IgD-negative memory B cell (primary cell): Measurements from ENCODE around the gene GNAI3. TPM values are rescaled to one million over a fixed set of nuclear protein-coding genes. Genes with fewer than 3 reads are reported as not detected.

Experiments
- H3K27ac Mint-ChIP-seq, 3 donors: one replicate each; pipeline ENCODE4 v1.8.0; 2020 to 2022; ENCODE audit warnings: mild to moderate bottlenecking in 3 of 3, mixed read lengths in 3 of 3, moderate library complexity in 1 of 3
- H3K27me3 Mint-ChIP-seq: one replicate; pipeline ENCODE4 v1.8.0; 2021; ENCODE audit warnings: mixed read lengths
- H3K36me3 Mint-ChIP-seq: one replicate; pipeline ENCODE4 v1.8.0; 2020; ENCODE audit warnings: mild to moderate bottlenecking, mixed read lengths
- H3K4me1 Mint-ChIP-seq, 3 donors: one replicate each; pipeline ENCODE4 v1.8.0; 2020 to 2022; ENCODE audit warnings: mixed read lengths in 3 of 3, mild to moderate bottlenecking in 1 of 3
- H3K4me3 Mint-ChIP-seq, 4 donors: one replicate each; pipeline ENCODE4 v1.8.0; 2020 to 2022; ENCODE audit warnings: mild to moderate bottlenecking in 4 of 4, mixed read lengths in 4 of 4, moderate library complexity in 3 of 4
- H3K9me3 Mint-ChIP-seq, 3 donors: one replicate each; pipeline ENCODE4 v1.8.0; 2020 to 2021; ENCODE audit warnings: mixed read lengths in 3 of 3, mild to moderate bottlenecking in 1 of 3
- polyA plus RNA-seq: library from polyadenylated mRNA; unstranded; fragments of 300-500 nt; fragmentation: Illumina TruSeq; gene quantifications from one replicate; pipeline ENCODE4 v1.2.3, GENCODE V29; 2021

Gene GNAI3
- polyA plus RNA-seq, 1 donor from 2014 or later = 8.1 TPM

- H3K4me1 Mint-ChIP-seq = peaks cover 0 to 2% (median 0%) of the 10 kb centered on the region in 3 donors
- peaks cover 8% of the 10 kb centered on the region for H3K36me3 Mint-ChIP-seq
- no peaks in the 10 kb centered on the region for H3K27me3 Mint-ChIP-seq
- no peak overlapping the region for H3K4me3 Mint-ChIP-seq
- H3K9me3 Mint-ChIP-seq = no peaks in the 10 kb centered on the region
- peak overlapping the region in 1 of 3 donors; percentile 13 for H3K27ac Mint-ChIP-seq
Observed at GRCh38 chr1:109584766-109585165, 36.4 kb downstream of the GNAI3 start.

GRCh38 chr1:109586055-109586454 is 37.6 kb downstream of the GNAI3 start:
- H3K4me3 Mint-ChIP-seq = no peak overlapping the region
- peak overlapping the region in 1 of 3 donors; percentile 86 for H3K27ac Mint-ChIP-seq
- peaks cover 0 to 2% (median 0%) of the 10 kb centered on the region in 3 donors for H3K4me1 Mint-ChIP-seq
- H3K9me3 Mint-ChIP-seq = no peaks in the 10 kb centered on the region
- peaks cover 9% of the 10 kb centered on the region for H3K36me3 Mint-ChIP-seq
- no peaks in the 10 kb centered on the region for H3K27me3 Mint-ChIP-seq

GRCh38 chr1:109589177-109589576 is 40.8 kb downstream of the GNAI3 start:
- Mint-ChIP-seq H3K4me3 (no peak overlapping the region), H3K36me3 (peaks cover 14% of the 10 kb centered on the region), H3K27me3 (no peaks in the 10 kb centered on the region), H3K27ac (no peak overlapping the region), H3K9me3 (no peaks in the 10 kb centered on the region), H3K4me1 (peaks cover 0 to 2% (median 0%) of the 10 kb centered on the region in 3 donors)

- no peak overlapping the region for H3K27ac Mint-ChIP-seq
- peaks cover 0 to 2% (median 0%) of the 10 kb centered on the region in 3 donors for H3K4me1 Mint-ChIP-seq
- no peak overlapping the region for H3K4me3 Mint-ChIP-seq
- no peaks in the 10 kb centered on the region for H3K9me3 Mint-ChIP-seq
- no peaks in the 10 kb centered on the region for H3K27me3 Mint-ChIP-seq
- peaks cover 14% of the 10 kb centered on the region for H3K36me3 Mint-ChIP-seq
Observed at GRCh38 chr1:109589679-109590078, 41.3 kb downstream of the GNAI3 start.

GRCh38 chr1:109592916-109593315 is 44.5 kb downstream of the GNAI3 start:
- peaks cover 0 to 3% (median 0%) of the 10 kb centered on the region in 3 donors for H3K4me1 Mint-ChIP-seq
- no peaks in the 10 kb centered on the region for H3K27me3 Mint-ChIP-seq
- peaks cover 10% of the 10 kb centered on the region for H3K36me3 Mint-ChIP-seq
- H3K4me3 Mint-ChIP-seq = no peak overlapping the region
- H3K9me3 Mint-ChIP-seq = no peaks in the 10 kb centered on the region
- no peak overlapping the region for H3K27ac Mint-ChIP-seq

GRCh38 chr1:109595531-109595930 is 47.1 kb downstream of the GNAI3 start:
- no peak overlapping the region for H3K4me3 Mint-ChIP-seq
- H3K36me3 Mint-ChIP-seq = peaks cover 14% of the 10 kb centered on the region
- H3K27me3 Mint-ChIP-seq = no peaks in the 10 kb centered on the region
- no peak overlapping the region for H3K27ac Mint-ChIP-seq
- H3K4me1 Mint-ChIP-seq = peaks cover 0 to 2% (median 0%) of the 10 kb centered on the region in 3 donors
- no peaks in the 10 kb centered on the region for H3K9me3 Mint-ChIP-seq

GRCh38 chr1:109598156-109598555 is 49.7 kb downstream of the GNAI3 start:
- Mint-ChIP-seq H3K27me3 (no peaks in the 10 kb centered on the region), H3K36me3 (peaks cover 12% of the 10 kb centered on the region), H3K4me1 (peaks cover 0 to 2% (median 0%) of the 10 kb centered on the region in 3 donors), H3K27ac (no peak overlapping the region), H3K4me3 (no peak overlapping the region), H3K9me3 (no peaks in the 10 kb centered on the region)

- no peak overlapping the region for H3K4me3 Mint-ChIP-seq
- peaks cover 11% of the 10 kb centered on the region for H3K36me3 Mint-ChIP-seq
- no peaks in the 10 kb centered on the region for H3K9me3 Mint-ChIP-seq
- H3K27ac Mint-ChIP-seq = no peak overlapping the region
- H3K4me1 Mint-ChIP-seq = peaks cover 0 to 2% (median 0%) of the 10 kb centered on the region in 3 donors
- H3K27me3 Mint-ChIP-seq = no peaks in the 10 kb centered on the region
Observed at GRCh38 chr1:109598655-109599054, 50.2 kb downstream of the GNAI3 start.

- H3K36me3 Mint-ChIP-seq = peaks cover 7% of the 10 kb centered on the region
- no peaks in the 10 kb centered on the region for H3K27me3 Mint-ChIP-seq
- no peaks in the 10 kb centered on the region for H3K9me3 Mint-ChIP-seq
- H3K27ac Mint-ChIP-seq = peak overlapping the region in 1 of 3 donors; percentile 40
- H3K4me3 Mint-ChIP-seq = no peak overlapping the region
- H3K4me1 Mint-ChIP-seq = peaks cover 0 to 2% (median 0%) of the 10 kb centered on the region in 3 donors
Observed at GRCh38 chr1:109603229-109603628, 54.8 kb downstream of the GNAI3 start.

- no peaks in the 10 kb centered on the region for H3K27me3 Mint-ChIP-seq
- peaks cover 4% of the 10 kb centered on the region for H3K36me3 Mint-ChIP-seq
- peak overlapping the region in 1 of 3 donors; percentile 5 for H3K27ac Mint-ChIP-seq
- H3K4me1 Mint-ChIP-seq = peaks cover 0 to 2% (median 0%) of the 10 kb centered on the region in 3 donors
- no peak overlapping the region for H3K4me3 Mint-ChIP-seq
- H3K9me3 Mint-ChIP-seq = no peaks in the 10 kb centered on the region
Observed at GRCh38 chr1:109605381-109605780, 57.0 kb downstream of the GNAI3 start.

GRCh38 chr1:109609881-109610280 is 61.5 kb downstream of the GNAI3 start:
- no peaks in the 10 kb centered on the region for H3K9me3 Mint-ChIP-seq
- no peak overlapping the region for H3K4me3 Mint-ChIP-seq
- no peaks in the 10 kb centered on the region for H3K27me3 Mint-ChIP-seq
- peaks cover 0 to 2% (median 0%) of the 10 kb centered on the region in 3 donors for H3K4me1 Mint-ChIP-seq
- peaks cover 3% of the 10 kb centered on the region for H3K36me3 Mint-ChIP-seq
- H3K27ac Mint-ChIP-seq = no peak overlapping the region

- H3K27ac Mint-ChIP-seq = no peak overlapping the region
- peaks cover 3% of the 10 kb centered on the region for H3K36me3 Mint-ChIP-seq
- no peaks in the 10 kb centered on the region for H3K9me3 Mint-ChIP-seq
- peaks cover 2% of the 10 kb centered on the region in 3 donors for H3K4me1 Mint-ChIP-seq
- no peak overlapping the region for H3K4me3 Mint-ChIP-seq
- H3K27me3 Mint-ChIP-seq = no peaks in the 10 kb centered on the region
Observed at GRCh38 chr1:109610609-109611307, 62.3 kb downstream of the GNAI3 start.

GRCh38 chr1:109611308-109611990 is 63.0 kb downstream of the GNAI3 start:
- H3K4me1 Mint-ChIP-seq = peaks cover 8 to 9% (median 8%) of the 10 kb centered on the region in 3 donors
- H3K9me3 Mint-ChIP-seq = no peaks in the 10 kb centered on the region
- no peak overlapping the region for H3K27ac Mint-ChIP-seq
- H3K36me3 Mint-ChIP-seq = peaks cover 3% of the 10 kb centered on the region
- H3K27me3 Mint-ChIP-seq = no peaks in the 10 kb centered on the region
- H3K4me3 Mint-ChIP-seq = peak overlapping the region in 1 of 4 donors; percentile 34

GRCh38 chr1:109613361-109614147 is 65.1 kb downstream of the GNAI3 start:
- Mint-ChIP-seq H3K4me3 (no peak overlapping the region), H3K27ac (no peak overlapping the region), H3K4me1 (peaks cover 10 to 23% (median 10%) of the 10 kb centered on the region in 3 donors), H3K9me3 (no peaks in the 10 kb centered on the region), H3K36me3 (peaks cover 3% of the 10 kb centered on the region), H3K27me3 (no peaks in the 10 kb centered on the region)

- H3K27ac Mint-ChIP-seq = peak overlapping the region; percentile 18 to 86 (median 69)
- peaks cover 15 to 32% (median 20%) of the 10 kb centered on the region in 3 donors for H3K4me1 Mint-ChIP-seq
- H3K36me3 Mint-ChIP-seq = peaks cover 3% of the 10 kb centered on the region
- H3K4me3 Mint-ChIP-seq = peak overlapping the region in 3 of 4 donors; percentile 27 to 65 (median 37)
- H3K27me3 Mint-ChIP-seq = no peaks in the 10 kb centered on the region
- no peaks in the 10 kb centered on the region for H3K9me3 Mint-ChIP-seq
Observed at GRCh38 chr1:109615879-109616278, 67.5 kb downstream of the GNAI3 start.
